OCI-LY3 (cell line): ENCODE measurements around the gene EPS8.

Experiments used
- H2AFZ ChIP-seq: fragments of 200-600, 300-600 bp; shearing (Covaris generic); 2 replicates; pipeline ENCODE4 v1.6.0; 2014; ENCODE audit warnings: antibody characterized with exemption, low read depth, low read length
- H3K27ac ChIP-seq: fragments of 200-600, 300-600 bp; sonication (generic); 2 replicates; pipeline ENCODE4 v1.5.1; 2014; ENCODE audit warnings: mild to moderate bottlenecking, low read length, moderate library complexity, mixed read lengths
- H3K27me3 ChIP-seq: fragments of 200-600, 300-600 bp; sonication (generic); 2 replicates; pipeline ENCODE4 v1.6.1; 2014; ENCODE audit warnings: low read depth, low read length, mixed read lengths
- H3K36me3 ChIP-seq: fragments of 200-600, 300-600 bp; sonication (generic); replicated peaks from 2 replicates; pipeline ENCODE3; 2014; ENCODE audit warnings: low read depth, low read length, mixed read lengths
- H3K4me1 ChIP-seq: fragments of 300-600, 200-600 bp; sonication (generic); 2 replicates; pipeline ENCODE4 v1.6.1; 2014; ENCODE audit warnings: low read length, mixed read lengths
- H3K4me2 ChIP-seq: fragments of 200-600, 300-600 bp; sonication (generic); 2 replicates; pipeline ENCODE4 v1.6.1; 2014; ENCODE audit warnings: low read length, mixed read lengths
- H3K4me3 ChIP-seq: fragments of 300-600, 200-600 bp; sonication (generic); 2 replicates; pipeline ENCODE4 v1.5.1; 2014; ENCODE audit warnings: antibody characterized with exemption, mild to moderate bottlenecking, low read length, moderate library complexity
- H3K79me2 ChIP-seq: fragments of 300-600, 200-600 bp; shearing (Covaris generic); 2 replicates; pipeline ENCODE4 v1.6.1; 2014; ENCODE audit warnings: mild to moderate bottlenecking, low read length, mixed read lengths
- H3K9ac ChIP-seq: fragments of 300-600, 200-600 bp; shearing (Covaris generic); 2 replicates; pipeline ENCODE4 v1.6.0; 2014; ENCODE audit warnings: mild to moderate bottlenecking, low read length, moderate library complexity
- H3K9me3 ChIP-seq: fragments of 200-600, 300-600 bp; shearing (Covaris generic); 2 replicates; pipeline ENCODE4 v1.6.1; 2014; ENCODE audit warnings: low read length, mixed read lengths; ENCODE audit not compliant: insufficient read depth
- H4K20me1 ChIP-seq: fragments of 200-600, 300-600 bp; sonication (generic); 2 replicates; pipeline ENCODE4 v1.6.1; 2016; ENCODE audit warnings: low read length, mixed read lengths; ENCODE audit not compliant: insufficient read depth
- EZH2phosphoT487 ChIP-seq: fragments of 200-600 bp; shearing (Covaris generic); IDR thresholded peaks from 2 replicates; pipeline ENCODE4 v1.6.1; 2018; ENCODE audit warnings: antibody characterized with exemption, mixed run types, low read depth
- TF ChIP-seq, protein P1 (sequence below): fragments of 200-600, 300-600 bp; sonication (generic); IDR thresholded peaks from 2 replicates; pipeline ENCODE4 v1.5.1; 2014; ENCODE audit warnings: antibody characterized with exemption, low read length, low read depth

EPS8 gene

DNA sequence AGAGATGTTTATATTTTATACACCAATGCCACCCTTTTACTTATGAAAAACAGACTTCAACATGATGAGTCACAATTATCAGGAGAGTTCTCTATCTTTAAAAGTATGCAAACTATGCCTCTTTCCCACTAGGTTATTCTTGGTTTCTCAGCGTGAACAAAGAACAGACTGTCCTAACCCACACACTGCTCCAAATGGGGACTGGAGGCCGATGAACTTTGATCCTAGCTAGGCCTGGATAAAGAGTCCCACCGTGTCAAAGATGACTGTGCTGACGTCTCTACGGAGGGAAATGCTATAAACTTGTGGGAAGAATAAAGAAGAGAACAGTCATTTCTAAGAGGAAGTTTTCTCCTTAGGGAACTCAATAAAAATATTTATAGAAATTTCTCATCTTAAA, 160.1 kb downstream of the EPS8 start:
- Histone ChIP-seq H3K36me3 (no peaks in the 10 kb centered on the region), H3K4me2 (peak overlapping the region; percentile 36; the same call in 1 of the 2 replicates), H3K27ac (no peak overlapping the region)

DNA sequence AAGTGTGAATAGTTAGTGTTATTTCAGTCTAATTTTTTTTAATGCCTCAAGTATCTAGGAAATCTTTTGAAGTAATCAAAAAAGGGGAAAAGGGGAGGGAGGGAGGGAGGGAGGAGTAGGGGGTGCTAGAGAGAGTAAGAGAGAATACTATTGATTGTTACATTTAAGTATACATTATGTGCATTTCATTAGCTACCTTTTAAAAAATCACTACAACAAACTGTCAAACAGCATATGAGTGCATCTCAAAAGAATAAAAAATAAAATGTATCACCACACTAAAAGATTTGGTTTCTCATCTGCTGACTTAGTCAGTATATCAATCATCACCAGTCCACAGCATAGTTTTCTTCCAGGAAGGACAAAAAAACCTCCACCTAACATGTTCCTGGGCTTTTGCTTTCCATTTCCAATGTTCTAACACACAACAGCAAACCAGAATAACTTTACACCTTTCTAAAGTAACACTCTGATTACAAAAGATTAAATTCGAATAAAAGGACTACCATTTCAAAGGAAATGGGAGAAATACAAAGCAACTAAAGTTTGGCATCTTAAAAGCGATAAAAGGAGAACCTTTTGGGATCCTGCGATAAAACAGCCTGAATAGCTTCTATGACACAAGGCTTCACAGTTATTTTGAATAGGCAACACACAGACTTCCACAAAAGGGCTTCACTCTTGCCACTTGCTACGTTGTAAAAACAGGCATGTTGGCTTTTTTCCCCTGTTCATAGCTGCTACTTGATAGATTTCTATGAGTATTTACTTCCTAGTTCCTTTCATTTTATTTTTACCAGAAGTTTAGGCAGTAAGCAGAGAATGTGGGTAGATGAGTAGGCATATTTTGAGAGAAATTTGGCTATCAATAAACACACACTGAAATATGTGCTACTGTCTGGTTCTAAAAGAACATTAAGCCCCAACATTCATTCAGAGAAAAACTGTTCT, 160.9 kb downstream of the EPS8 start:
- H3K79me2 ChIP-seq: no peaks in the 10 kb centered on the region
- H3K4me2 ChIP-seq: no peak overlapping the region
- no peak overlapping the region for H3K4me3 ChIP-seq
- no peak overlapping the region for H2AFZ ChIP-seq
- no peak overlapping the region for H3K9ac ChIP-seq
- H3K9me3 ChIP-seq: no peaks in the 10 kb centered on the region
- no peaks in the 10 kb centered on the region for H3K27me3 ChIP-seq
- TF ChIP-seq, protein P1, sequence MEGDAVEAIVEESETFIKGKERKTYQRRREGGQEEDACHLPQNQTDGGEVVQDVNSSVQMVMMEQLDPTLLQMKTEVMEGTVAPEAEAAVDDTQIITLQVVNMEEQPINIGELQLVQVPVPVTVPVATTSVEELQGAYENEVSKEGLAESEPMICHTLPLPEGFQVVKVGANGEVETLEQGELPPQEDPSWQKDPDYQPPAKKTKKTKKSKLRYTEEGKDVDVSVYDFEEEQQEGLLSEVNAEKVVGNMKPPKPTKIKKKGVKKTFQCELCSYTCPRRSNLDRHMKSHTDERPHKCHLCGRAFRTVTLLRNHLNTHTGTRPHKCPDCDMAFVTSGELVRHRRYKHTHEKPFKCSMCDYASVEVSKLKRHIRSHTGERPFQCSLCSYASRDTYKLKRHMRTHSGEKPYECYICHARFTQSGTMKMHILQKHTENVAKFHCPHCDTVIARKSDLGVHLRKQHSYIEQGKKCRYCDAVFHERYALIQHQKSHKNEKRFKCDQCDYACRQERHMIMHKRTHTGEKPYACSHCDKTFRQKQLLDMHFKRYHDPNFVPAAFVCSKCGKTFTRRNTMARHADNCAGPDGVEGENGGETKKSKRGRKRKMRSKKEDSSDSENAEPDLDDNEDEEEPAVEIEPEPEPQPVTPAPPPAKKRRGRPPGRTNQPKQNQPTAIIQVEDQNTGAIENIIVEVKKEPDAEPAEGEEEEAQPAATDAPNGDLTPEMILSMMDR: no peak
- TF ChIP-seq EZH2phosphoT487: no peak
- H3K27ac ChIP-seq: no peak overlapping the region
- no peaks in the 10 kb centered on the region for H3K36me3 ChIP-seq
- H3K4me1 ChIP-seq: peaks cover 17% of the 10 kb centered on the region
- no peaks in the 10 kb centered on the region for H4K20me1 ChIP-seq

More for the DNA sequence above, 160.1 kb downstream of the EPS8 start:
- Histone ChIP-seq H3K9ac (no peak overlapping the region), H3K4me1 (peaks cover 17% of the 10 kb centered on the region), H2AFZ (peak overlapping the region; percentile 24; the same call in 1 of the 2 replicates), H3K4me3 (no peak overlapping the region), H3K9me3 (no peaks in the 10 kb centered on the region), H3K79me2 (no peaks in the 10 kb centered on the region), H3K27me3 (no peaks in the 10 kb centered on the region), H4K20me1 (no peaks in the 10 kb centered on the region)
- TF ChIP-seq, protein P1: no peak
- no peak for TF ChIP-seq EZH2phosphoT487

DNA sequence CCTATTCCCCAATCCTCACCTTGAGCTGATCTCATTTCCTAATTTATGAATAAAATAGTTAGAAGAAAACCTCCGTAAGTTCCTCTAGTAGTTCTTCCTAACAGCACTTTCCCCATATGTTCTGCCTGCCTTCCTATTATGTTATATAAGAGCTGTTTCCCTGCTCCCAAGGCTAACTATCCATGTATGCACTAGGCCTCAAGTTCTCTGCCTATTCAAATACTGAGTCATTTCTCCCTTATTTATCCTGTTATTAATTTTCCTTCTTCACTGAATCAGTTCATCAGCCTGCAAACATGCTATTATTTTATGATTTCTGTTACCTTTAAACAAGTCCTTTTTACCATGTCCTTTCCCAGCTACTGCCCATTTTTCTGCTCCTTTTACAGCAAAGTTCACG, 164.1 kb downstream of the EPS8 start:
- H3K79me2 ChIP-seq: no peaks in the 10 kb centered on the region
- no peak overlapping the region for H3K4me2 ChIP-seq

More for the DNA sequence above, 164.1 kb downstream of the EPS8 start:
- Histone ChIP-seq H3K27me3 (no peaks in the 10 kb centered on the region), H3K4me1 (peaks cover 14% of the 10 kb centered on the region), H3K4me3 (no peak overlapping the region), H2AFZ (no peak overlapping the region), H3K27ac (no peak overlapping the region), H3K9me3 (no peaks in the 10 kb centered on the region), H3K9ac (no peak overlapping the region), H4K20me1 (no peaks in the 10 kb centered on the region), H3K36me3 (no peaks in the 10 kb centered on the region)
- TF ChIP-seq, protein P1: no peak
- TF ChIP-seq EZH2phosphoT487: no peak
